GM13977 (cell line): ENCODE data around the gene TPSAB1.

ENCODE experiments used
- DNase-seq: peaks from one replicate; pipeline ENCODE4 v3.0.0; 2012; ENCODE audit warnings: low spot score
- in situ Hi-C: fragments of 300-500 bp; cut with MboI; formaldehyde crosslinking; loops from one replicate; pipeline ENCODE4 v1.12.0; 2022; ENCODE audit warnings: low sequenced_read_pairs, low pct_unique_long_range_greater_than_20kb, mixed read lengths, inconsistent platforms; ENCODE audit not compliant: unreplicated experiment
- TF ChIP-seq, protein P1 (sequence below): IDR thresholded peaks from 2 replicates; pipeline ENCODE4 v1.5.1; 2012; ENCODE audit warnings: mild to moderate bottlenecking, control low read depth; ENCODE audit not compliant: insufficient read depth; ENCODE audit errors: extremely low read depth, missing control alignments

TPSAB1 gene

DNA sequence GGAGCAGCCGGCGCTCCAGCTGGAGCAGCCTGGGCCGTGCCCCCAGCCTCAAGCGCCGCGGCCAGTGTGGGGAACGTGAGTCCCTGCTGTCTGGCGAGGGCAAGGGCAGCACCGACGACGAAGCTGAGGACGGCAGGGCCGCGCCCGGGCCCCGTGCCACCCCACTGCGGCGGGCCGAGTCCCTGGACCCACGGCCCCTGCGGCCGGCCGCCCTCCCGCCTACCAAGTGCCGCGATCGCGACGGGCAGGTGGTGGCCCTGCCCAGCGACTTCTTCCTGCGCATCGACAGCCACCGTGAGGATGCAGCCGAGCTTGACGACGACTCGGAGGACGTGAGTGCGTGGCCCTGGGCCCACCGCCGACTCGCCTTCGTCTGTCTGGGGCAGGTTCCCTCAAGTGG is 31.4 kb upstream of the TPSAB1 start:
- no peak for DNase-seq
- TF ChIP-seq, protein P1, sequence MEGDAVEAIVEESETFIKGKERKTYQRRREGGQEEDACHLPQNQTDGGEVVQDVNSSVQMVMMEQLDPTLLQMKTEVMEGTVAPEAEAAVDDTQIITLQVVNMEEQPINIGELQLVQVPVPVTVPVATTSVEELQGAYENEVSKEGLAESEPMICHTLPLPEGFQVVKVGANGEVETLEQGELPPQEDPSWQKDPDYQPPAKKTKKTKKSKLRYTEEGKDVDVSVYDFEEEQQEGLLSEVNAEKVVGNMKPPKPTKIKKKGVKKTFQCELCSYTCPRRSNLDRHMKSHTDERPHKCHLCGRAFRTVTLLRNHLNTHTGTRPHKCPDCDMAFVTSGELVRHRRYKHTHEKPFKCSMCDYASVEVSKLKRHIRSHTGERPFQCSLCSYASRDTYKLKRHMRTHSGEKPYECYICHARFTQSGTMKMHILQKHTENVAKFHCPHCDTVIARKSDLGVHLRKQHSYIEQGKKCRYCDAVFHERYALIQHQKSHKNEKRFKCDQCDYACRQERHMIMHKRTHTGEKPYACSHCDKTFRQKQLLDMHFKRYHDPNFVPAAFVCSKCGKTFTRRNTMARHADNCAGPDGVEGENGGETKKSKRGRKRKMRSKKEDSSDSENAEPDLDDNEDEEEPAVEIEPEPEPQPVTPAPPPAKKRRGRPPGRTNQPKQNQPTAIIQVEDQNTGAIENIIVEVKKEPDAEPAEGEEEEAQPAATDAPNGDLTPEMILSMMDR = no peak
- in situ Hi-C loops = no loop called here

DNA sequence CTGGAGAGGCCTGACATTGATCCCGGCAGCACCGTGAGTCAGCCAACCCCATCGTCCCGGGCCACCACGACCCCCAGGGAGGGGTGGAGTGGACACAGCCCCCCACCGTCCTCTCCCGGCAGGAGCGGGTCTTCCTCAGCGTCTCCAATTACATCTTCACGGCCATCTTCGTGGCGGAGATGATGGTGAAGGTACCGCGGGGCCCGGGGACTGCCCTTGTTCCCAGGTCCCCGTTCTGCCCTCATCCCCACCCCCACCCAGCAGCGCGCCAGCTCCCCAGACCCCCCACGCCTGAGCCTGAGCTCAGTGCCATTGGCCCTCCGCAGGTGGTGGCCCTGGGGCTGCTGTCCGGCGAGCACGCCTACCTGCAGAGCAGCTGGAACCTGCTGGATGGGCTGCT is 30.0 kb upstream of the TPSAB1 start:
- DNase-seq = no peak
- TF ChIP-seq, protein P1 = no peak
- in situ Hi-C loops = no loop called here

DNA sequence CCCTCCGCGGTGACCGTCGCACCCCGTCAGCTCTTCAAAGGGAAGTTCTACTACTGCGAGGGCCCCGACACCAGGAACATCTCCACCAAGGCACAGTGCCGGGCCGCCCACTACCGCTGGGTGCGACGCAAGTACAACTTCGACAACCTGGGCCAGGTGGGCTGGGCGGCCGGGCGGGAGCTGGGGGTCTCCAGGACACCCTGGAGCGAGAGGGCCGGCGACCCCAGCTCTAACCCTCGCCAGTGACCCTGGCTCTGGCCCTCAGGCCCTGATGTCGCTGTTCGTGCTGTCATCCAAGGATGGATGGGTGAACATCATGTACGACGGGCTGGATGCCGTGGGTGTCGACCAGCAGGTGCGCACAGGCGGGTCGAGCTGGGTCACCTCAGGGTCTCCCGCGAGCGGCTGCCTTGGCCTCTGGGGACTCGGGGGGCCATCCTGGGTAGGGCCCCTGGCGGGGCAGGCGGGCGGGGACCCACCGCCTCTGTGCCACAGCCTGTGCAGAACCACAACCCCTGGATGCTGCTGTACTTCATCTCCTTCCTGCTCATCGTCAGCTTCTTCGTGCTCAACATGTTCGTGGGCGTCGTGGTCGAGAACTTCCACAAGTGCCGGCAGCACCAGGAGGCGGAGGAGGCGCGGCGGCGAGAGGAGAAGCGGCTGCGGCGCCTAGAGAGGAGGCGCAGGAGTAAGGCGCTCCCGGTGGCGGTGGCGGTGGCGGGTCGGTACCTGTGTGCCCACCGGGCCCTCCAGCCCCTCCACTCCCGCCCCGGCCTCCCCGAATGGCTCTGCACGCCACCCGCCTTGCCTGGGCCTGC is 28.8 kb upstream of the TPSAB1 start:
- TF ChIP-seq, protein P1 = no peak
- in situ Hi-C loops = no loop called here
- no peak for DNase-seq

DNA sequence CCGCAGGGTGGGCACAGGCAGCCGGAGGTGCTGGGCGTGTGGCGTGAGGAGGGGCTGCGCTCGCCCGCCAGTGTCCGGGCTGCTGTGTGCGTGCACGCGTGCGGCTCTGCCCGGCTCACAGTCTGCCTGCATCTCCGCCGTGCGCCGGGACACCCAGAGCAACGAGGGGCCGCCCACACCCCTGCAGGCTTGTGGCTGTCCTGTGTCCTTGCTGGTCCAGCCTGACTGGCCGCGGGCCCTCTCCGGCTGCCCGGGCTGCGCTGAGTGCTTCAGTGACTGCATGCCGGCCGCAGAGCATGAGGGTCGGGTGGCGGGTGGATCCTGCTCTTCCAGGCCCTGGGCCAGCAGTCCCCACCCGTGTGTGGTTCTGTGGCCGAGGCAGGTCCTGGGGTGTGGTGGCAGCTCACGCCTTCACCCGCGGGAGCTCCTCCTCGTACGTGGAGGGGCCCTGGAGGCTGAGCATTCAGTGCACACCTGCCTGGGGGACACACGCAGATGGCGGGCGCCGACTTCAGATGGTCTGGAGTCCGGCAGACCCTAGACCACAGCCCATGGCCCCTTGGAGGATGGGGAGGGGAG is 27.8 kb upstream of the TPSAB1 start:
- in situ Hi-C loops = no loop called here
- DNase-seq = no peak
- TF ChIP-seq, protein P1 = no peak

DNA sequence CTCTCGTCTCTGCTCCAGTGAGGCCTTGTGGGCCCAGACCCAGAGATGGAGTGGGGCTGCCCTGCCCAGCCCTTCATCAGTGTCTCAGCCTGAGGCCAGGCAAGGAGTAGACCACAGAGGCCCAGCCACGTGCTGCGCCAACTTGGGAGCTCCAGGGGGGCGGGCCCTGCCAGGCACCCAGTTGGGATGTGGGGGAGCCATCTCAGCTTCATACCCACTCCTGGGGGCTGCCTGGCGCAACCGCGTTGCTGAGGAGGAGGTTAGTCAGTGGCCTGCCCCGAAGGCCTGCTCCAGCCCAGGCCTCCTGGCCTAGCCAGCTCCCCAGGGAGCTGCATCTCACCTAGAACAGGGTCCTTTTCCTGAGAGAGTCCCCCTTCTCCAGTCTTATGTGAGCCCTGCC is 27.3 kb upstream of the TPSAB1 start:
- TF ChIP-seq, protein P1 = no peak
- in situ Hi-C loops = no loop called here
- DNase-seq = no peak

DNA sequence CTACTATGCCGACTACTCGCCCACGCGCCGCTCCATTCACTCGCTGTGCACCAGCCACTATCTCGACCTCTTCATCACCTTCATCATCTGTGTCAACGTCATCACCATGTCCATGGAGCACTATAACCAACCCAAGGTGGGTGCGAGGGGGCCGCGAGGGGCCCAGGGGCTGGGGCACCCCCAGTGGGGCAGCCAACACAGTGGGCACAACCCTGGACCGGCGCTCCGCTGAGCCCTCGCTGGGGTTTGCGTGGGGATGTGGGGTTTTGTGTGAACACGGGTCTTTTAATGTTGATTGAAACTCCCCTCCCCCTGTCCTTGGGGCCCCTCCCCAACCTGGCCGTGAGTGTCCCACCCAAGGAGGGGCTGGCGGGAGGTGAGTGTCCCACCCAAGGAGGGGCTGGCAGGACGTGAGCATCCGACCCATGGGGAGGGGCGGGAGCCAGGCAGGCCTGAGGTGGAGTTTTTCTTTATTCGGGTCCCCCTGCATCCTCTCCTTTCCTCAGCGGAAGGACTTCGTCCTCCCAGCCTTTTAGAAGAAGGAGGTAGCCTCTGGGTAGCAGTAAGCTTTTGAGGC is 26.6 kb upstream of the TPSAB1 start:
- TF ChIP-seq, protein P1 = no peak
- in situ Hi-C loops = no loop called here
- DNase-seq = no peak
